HG03175 (cell line): ENCODE measurements around the gene WWOX.
"Not testable (repeated sequence)": the region's sequence is repeated elsewhere in the genome, so short reads cannot be mapped to it uniquely, and the experiment has no call there.

ENCODE experiments used
- ATAC-seq: cut with Tn5 transposase; IDR thresholded peaks from one replicate; pipeline ENCODE4 v1.9.1; 2021; ENCODE audit warnings: mild to moderate bottlenecking, moderate library complexity; ENCODE audit not compliant: unreplicated experiment

WWOX gene

GRCh38 chr16:79018650-79019429 is 919.4 kb downstream of the WWOX start:
- no peak for ATAC-seq

- ATAC-seq = no peak
These were observed 920.0 kb downstream of the WWOX start for GRCh38 chr16:79019431-79019830.

- ATAC-seq = no peak
These were observed 922.7 kb downstream of the WWOX start for GRCh38 chr16:79021991-79022630.

- no peak for ATAC-seq
These were observed 926.7 kb downstream of the WWOX start for GRCh38 chr16:79026117-79026516.

GRCh38 chr16:79036541-79036940 is 937.1 kb downstream of the WWOX start:
- ATAC-seq = no peak

GRCh38 chr16:79037521-79038373 is 938.3 kb downstream of the WWOX start:
- ATAC-seq = no peak

GRCh38 chr16:79041206-79041605 is 941.8 kb downstream of the WWOX start:
- ATAC-seq = no peak

GRCh38 chr16:79042141-79042540 is 942.7 kb downstream of the WWOX start:
- ATAC-seq = no peak

- no peak for ATAC-seq
These were observed 943.4 kb downstream of the WWOX start for GRCh38 chr16:79042886-79043285.

- no peak for ATAC-seq
These were observed 945.7 kb downstream of the WWOX start for GRCh38 chr16:79045191-79045590.

- ATAC-seq = no peak
These were observed 947.9 kb downstream of the WWOX start for GRCh38 chr16:79047337-79047736.

- ATAC-seq = no peak
These were observed 949.6 kb downstream of the WWOX start for GRCh38 chr16:79049040-79049439.

GRCh38 chr16:79050063-79050462 is 950.6 kb downstream of the WWOX start:
- ATAC-seq = no peak

GRCh38 chr16:79051313-79051712 is 951.9 kb downstream of the WWOX start:
- ATAC-seq = no peak

GRCh38 chr16:79052198-79052597 is 952.7 kb downstream of the WWOX start:
- not testable (repeated sequence) for ATAC-seq

- ATAC-seq = no peak
These were observed 954.1 kb downstream of the WWOX start for GRCh38 chr16:79053577-79053976.

- ATAC-seq = no peak
These were observed 954.9 kb downstream of the WWOX start for GRCh38 chr16:79054211-79054984.

- ATAC-seq = no peak
These were observed 956.0 kb downstream of the WWOX start for GRCh38 chr16:79055251-79055970.

- no peak for ATAC-seq
These were observed 961.7 kb downstream of the WWOX start for GRCh38 chr16:79061181-79061580.

- no peak for ATAC-seq
These were observed 962.9 kb downstream of the WWOX start for GRCh38 chr16:79062336-79062735.
